ENCODE results near the gene ADORA1.

Gene ADORA1

GRCh38 chr1:203204756-203205155 lies 77.2 kb downstream of the ADORA1 start:
- DNase-seq (ENCODE audit: extremely low read depth in 1 of 2, low read depth in 1 of 2), result no peak

DNA sequence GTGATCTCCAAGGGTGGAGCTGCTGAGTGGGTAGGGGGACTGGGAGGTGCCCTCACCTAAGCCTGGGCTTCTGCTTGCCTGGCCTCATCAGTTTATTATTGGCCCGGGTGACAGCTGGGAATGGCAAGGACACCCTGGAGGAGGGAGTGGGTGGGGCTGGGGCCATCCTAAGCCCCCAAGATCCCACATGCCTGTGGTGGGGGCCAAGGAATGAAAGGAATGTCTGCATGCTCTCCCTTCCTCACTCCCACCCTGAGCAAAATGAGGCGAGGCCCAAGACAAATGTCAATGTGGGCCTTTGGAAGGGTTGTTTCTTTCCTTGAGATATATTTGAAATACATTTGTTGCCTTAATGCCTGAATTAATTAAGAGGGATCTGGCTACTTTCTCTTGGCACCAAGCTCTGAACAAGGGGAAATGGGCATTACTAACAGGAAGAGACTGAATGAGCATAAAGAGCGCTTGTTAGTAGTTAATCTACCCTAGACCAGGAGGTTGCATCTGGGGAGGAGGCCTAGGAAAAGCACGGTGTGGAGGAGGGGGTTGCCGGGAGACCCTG lies 78.7 kb downstream of the ADORA1 start:
- no peak for DNase-seq (ENCODE audit: extremely low read depth in 1 of 2, low read depth in 1 of 2)

- no peak for DNase-seq (ENCODE audit: extremely low read depth in 1 of 2, low read depth in 1 of 2)
These were observed 80.2 kb downstream of the ADORA1 start for GRCh38 chr1:203207751-203208150.

DNA sequence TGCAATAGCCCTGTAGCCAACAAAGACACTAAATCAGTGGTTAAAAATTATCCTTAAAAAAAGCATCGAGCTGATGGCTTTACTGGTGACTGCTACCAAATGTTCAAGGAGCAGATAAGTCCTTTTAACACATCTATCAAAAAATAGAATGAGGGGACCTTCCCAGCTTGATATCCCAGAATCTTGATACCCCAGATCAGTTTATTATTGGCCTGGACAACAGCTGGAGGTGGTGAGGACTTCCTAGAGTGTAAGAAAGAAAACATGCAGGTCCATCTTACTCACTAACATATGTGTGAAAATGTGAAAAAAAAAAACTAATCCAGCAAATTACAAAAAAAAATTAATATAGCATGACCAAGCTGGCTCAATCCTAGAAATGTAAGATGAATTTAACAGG lies 80.7 kb downstream of the ADORA1 start:
- no peak for DNase-seq (ENCODE audit: extremely low read depth in 1 of 2, low read depth in 1 of 2)

DNA sequence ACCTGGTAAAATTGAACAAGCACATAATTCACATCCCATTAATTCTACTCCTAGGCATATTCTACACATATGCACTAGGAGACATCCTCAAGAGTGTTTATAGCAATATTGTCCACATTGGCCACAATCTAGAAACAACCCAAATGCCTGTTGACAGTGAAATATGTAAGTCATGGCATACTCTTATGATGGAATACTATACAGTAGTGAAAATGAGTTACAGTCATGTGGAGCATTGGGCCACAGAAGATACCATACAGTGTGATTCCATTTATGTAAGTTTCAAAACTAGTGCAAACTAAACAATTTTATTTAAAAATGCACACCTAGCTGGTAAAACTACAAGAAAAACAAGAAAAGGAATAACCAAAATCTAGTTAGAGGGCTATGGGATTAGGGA lies 82.8 kb downstream of the ADORA1 start:
- DNase-seq (ENCODE audit: extremely low read depth in 1 of 2, low read depth in 1 of 2), result no peak

DNA sequence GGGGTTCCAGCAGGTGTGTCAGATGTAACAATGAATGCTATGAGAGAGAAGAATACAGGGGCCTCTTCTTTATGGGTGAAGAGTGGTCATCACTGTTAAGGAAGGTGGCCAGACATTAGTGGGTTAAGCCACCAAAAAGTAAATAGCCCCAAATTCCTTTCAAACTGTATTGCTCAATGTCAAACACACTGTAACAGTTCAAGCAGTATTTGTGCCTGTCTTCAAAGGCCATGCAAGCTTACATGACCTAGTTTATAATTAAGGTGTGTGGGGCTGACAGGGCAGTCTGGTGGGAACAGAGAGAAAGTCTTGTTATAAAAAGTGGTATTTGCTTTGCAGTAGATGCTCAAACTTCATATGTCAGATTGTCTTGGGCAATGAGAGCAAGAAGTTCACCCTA lies 83.5 kb downstream of the ADORA1 start:
- no peak for DNase-seq (ENCODE audit: extremely low read depth in 1 of 2, low read depth in 1 of 2)

GRCh38 chr1:203211812-203212211 lies 84.3 kb downstream of the ADORA1 start:
- DNase-seq (ENCODE audit: extremely low read depth in 1 of 2, low read depth in 1 of 2), result no peak

DNA sequence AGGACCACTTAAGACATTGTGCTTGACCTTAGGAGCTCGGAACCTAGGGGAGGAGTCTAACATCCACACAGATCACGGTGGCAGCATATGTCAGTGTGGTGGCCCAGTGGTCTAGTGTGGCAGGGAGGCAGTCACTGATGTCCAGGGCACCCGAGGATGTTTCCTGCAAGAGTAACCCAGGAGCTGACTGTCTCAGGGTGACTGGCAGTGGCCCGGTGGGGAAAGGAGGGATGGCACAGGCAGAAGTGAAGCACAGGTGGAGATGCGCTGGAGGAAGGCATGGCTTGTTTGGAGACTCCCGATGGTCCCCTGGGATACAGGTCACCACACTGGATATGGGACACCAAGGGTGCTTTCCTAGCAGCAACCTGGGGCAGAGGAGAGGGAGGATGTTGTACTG lies 85.6 kb downstream of the ADORA1 start:
- DNase-seq (ENCODE audit: extremely low read depth in 1 of 2, low read depth in 1 of 2), result no peak

- DNase-seq (ENCODE audit: extremely low read depth in 1 of 2, low read depth in 1 of 2), result no peak
These were observed 87.3 kb downstream of the ADORA1 start for GRCh38 chr1:203214871-203215270.

DNA sequence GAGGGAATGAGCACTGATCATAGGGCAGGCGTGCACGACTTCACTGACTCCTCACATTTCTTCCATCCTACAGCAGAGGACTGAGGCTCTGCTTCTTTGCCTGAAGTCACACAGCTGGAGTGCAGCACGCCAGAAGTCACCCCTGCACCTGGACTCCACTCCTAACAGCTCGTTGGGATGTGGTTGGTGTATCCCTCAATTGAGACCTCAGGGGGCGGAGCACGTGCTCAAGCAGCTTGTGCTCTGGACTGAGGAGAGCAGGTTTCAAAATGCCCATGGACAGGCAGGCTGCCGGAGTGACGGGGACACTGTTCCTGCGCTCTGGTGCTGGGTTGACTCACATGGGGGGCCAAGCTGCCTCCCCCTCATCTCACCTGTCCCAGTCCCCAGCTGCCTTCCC lies 88.0 kb downstream of the ADORA1 start:
- no peak for DNase-seq (ENCODE audit: extremely low read depth in 1 of 2, low read depth in 1 of 2)

DNA sequence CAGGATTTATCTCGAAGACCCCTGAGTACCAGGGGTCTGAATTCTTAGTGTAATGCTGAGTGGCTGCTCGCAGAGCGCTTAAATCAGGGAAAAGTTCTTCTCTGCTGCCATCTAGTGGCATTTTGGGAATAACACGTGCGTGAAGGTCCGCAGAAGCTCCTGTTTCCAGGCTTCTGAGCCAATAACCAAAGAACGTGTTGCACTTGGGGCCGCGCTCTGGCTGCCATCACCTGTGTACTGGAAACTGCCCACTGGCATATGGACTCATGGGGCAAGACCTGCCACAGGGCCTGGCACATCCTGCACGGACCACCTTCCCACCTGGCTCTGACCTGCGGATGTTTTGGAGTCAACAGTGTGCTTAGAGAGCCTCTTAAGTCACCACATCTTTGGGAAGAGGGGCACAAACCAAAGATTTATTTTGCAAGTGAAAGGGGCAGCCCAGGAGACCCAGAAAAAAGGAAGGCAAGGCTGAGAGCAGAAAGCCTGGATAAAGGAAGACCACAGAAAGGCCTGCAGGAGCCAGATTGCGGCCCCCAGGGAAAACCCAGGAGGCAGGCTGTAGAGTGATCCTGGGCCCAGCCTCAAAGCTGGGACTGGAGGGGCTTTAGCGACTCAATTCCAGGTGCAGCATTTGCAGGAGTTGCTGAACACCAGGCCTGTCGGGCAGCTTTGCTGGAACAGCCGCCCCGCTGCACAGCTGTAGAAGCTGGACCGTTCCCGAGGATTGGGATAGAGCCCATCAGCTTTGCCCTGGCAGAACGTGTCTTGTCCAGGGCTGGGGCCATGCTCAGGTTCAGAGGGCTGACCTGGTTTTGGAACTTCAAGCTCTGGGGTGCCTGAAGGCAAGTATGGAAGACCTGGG lies 89.0 kb downstream of the ADORA1 start:
- peak; percentile 4 to 20 for DNase-seq (ENCODE audit: extremely low read depth in 1 of 2, low read depth in 1 of 2)
